Karpas-422 (cell line): ENCODE data around the gene ACR. TPM values are rescaled to one million over a fixed set of nuclear protein-coding genes. Genes with fewer than 3 reads are reported as not detected.
A peak's percentile ranks its signal among the peaks of the same experiment; 100 is the strongest.

Experiments used
- DNase-seq: peaks from one replicate; pipeline ENCODE4 v3.0.0-alpha.2; 2015
- H2AFZ ChIP-seq: fragments of 200-600 bp; sonication (generic); 2 replicates; pipeline ENCODE4 v1.6.1; 2014; ENCODE audit warnings: antibody characterized with exemption, low read length, mixed read lengths
- H3K27ac ChIP-seq: fragments of 200-600 bp; sonication (generic); 2 replicates; pipeline ENCODE4 v1.5.1; 2014; ENCODE audit warnings: mild to moderate bottlenecking, low read length, moderate library complexity
- H3K27me3 ChIP-seq: fragments of 200-600 bp; sonication (generic); 2 replicates; pipeline ENCODE4 v1.6.1; 2014; ENCODE audit warnings: low read length, mixed read lengths
- H3K36me3 ChIP-seq: fragments of 200-600 bp; sonication (generic); 2 replicates; pipeline ENCODE4 v1.6.1; 2014; ENCODE audit warnings: low read length, mixed read lengths; ENCODE audit not compliant: insufficient read depth
- H3K4me1 ChIP-seq: fragments of 200-600 bp; sonication (generic); 2 replicates; pipeline ENCODE4 v1.6.1; 2014; ENCODE audit warnings: mild to moderate bottlenecking, low read length, mixed read lengths
- H3K4me2 ChIP-seq: fragments of 200-600 bp; sonication (generic); 2 replicates; pipeline ENCODE4 v1.6.1; 2014; ENCODE audit warnings: low read length, low read depth, mild to moderate bottlenecking; ENCODE audit not compliant: poor library complexity, severe bottlenecking
- H3K4me3 ChIP-seq: fragments of 200-600 bp; sonication (generic); 2 replicates; pipeline ENCODE4 v1.5.1; 2014; ENCODE audit warnings: mild to moderate bottlenecking, antibody characterized with exemption, low read length, mixed read lengths
- H3K79me2 ChIP-seq: fragments of 200-600 bp; sonication (generic); 2 replicates; pipeline ENCODE4 v1.6.1; 2014; ENCODE audit warnings: mild to moderate bottlenecking, low read length, mixed read lengths
- H3K9ac ChIP-seq: fragments of 200-600 bp; sonication (generic); 2 replicates; pipeline ENCODE4 v1.6.0; 2014; ENCODE audit warnings: low read length
- H3K9me2 ChIP-seq: fragments of 200-600 bp; sonication (generic), shearing (Covaris generic); replicated peaks from 2 replicates; pipeline ENCODE4 v1.6.0; 2014; ENCODE audit warnings: mild to moderate bottlenecking, low read length, moderate library complexity; ENCODE audit not compliant: insufficient read depth
- H3K9me3 ChIP-seq: fragments of 300-700, 200-600 bp; sonication (generic); 2 replicates; pipeline ENCODE4 v1.6.1; 2014; ENCODE audit warnings: low read length, mixed read lengths
- H4K20me1 ChIP-seq: fragments of 200-600 bp; sonication (generic); 2 replicates; pipeline ENCODE4 v1.6.1; 2014; ENCODE audit warnings: mild to moderate bottlenecking, antibody characterized with exemption, low read length, low read depth; ENCODE audit not compliant: insufficient read depth
- total RNA-seq: library from RNA; depleted of rRNA; stranded (reverse); fragments of >200 nt; shearing (Covaris generic); gene quantifications from 2 replicates; pipeline ENCODE4 v1.2.3, GENCODE V29; 2014; ENCODE audit warnings: low replicate concordance

The ACR gene
- total RNA-seq, 1 experiment from 2014 or later = not detected

- H3K9me2 ChIP-seq = no peaks in the 10 kb centered on the region
- H3K4me2 ChIP-seq = no peak overlapping the region
- no peak overlapping the region for H2AFZ ChIP-seq
- no peaks in the 10 kb centered on the region for H3K4me1 ChIP-seq
- H3K27ac ChIP-seq = no peak overlapping the region
- no peaks in the 10 kb centered on the region for H3K79me2 ChIP-seq
- H3K36me3 ChIP-seq = no peaks in the 10 kb centered on the region
- H3K4me3 ChIP-seq = no peak overlapping the region
- no peaks in the 10 kb centered on the region for H3K27me3 ChIP-seq
- H4K20me1 ChIP-seq = no peaks in the 10 kb centered on the region
- no peaks in the 10 kb centered on the region for H3K9me3 ChIP-seq
- H3K9ac ChIP-seq = no peak overlapping the region
- DNase-seq = no peak
These were observed 41.7 kb upstream of the ACR start for GRCh38 chr22:50696251-50696798.

GRCh38 chr22:50696799-50697561 lies 41.0 kb upstream of the ACR start:
- H3K9me2 ChIP-seq = no peaks in the 10 kb centered on the region
- no peaks in the 10 kb centered on the region for H3K27me3 ChIP-seq
- no peak overlapping the region for H3K4me3 ChIP-seq
- H3K36me3 ChIP-seq = no peaks in the 10 kb centered on the region
- H3K9me3 ChIP-seq = no peaks in the 10 kb centered on the region
- no peak overlapping the region for H3K27ac ChIP-seq
- no peak overlapping the region for H3K4me2 ChIP-seq
- DNase-seq = no peak
- no peaks in the 10 kb centered on the region for H4K20me1 ChIP-seq
- H3K9ac ChIP-seq = no peak overlapping the region
- H3K79me2 ChIP-seq = no peaks in the 10 kb centered on the region
- no peak overlapping the region for H2AFZ ChIP-seq
- H3K4me1 ChIP-seq = no peaks in the 10 kb centered on the region

GRCh38 chr22:50697667-50698506 lies 40.1 kb upstream of the ACR start:
- H3K4me3 ChIP-seq = no peak overlapping the region
- no peaks in the 10 kb centered on the region for H4K20me1 ChIP-seq
- no peaks in the 10 kb centered on the region for H3K9me2 ChIP-seq
- DNase-seq = no peak
- H3K79me2 ChIP-seq = no peaks in the 10 kb centered on the region
- no peak overlapping the region for H3K4me2 ChIP-seq
- H3K4me1 ChIP-seq = no peaks in the 10 kb centered on the region
- H2AFZ ChIP-seq = no peak overlapping the region
- H3K27me3 ChIP-seq = no peaks in the 10 kb centered on the region
- no peak overlapping the region for H3K27ac ChIP-seq
- no peaks in the 10 kb centered on the region for H3K36me3 ChIP-seq
- no peaks in the 10 kb centered on the region for H3K9me3 ChIP-seq
- no peak overlapping the region for H3K9ac ChIP-seq

GRCh38 chr22:50698546-50698945 lies 39.5 kb upstream of the ACR start:
- Histone ChIP-seq H3K36me3 (no peaks in the 10 kb centered on the region), H3K27ac (no peak overlapping the region), H3K27me3 (no peaks in the 10 kb centered on the region), H4K20me1 (no peaks in the 10 kb centered on the region), H3K9me3 (no peaks in the 10 kb centered on the region), H3K9me2 (no peaks in the 10 kb centered on the region), H3K79me2 (no peaks in the 10 kb centered on the region), H3K4me1 (no peaks in the 10 kb centered on the region), H3K4me3 (no peak overlapping the region), H3K4me2 (no peak overlapping the region), H2AFZ (no peak overlapping the region), H3K9ac (no peak overlapping the region)
- DNase-seq = no peak

GRCh38 chr22:50699001-50699755 lies 38.8 kb upstream of the ACR start:
- H3K4me3 ChIP-seq = no peak overlapping the region
- DNase-seq = no peak
- no peak overlapping the region for H3K9ac ChIP-seq
- no peaks in the 10 kb centered on the region for H3K27me3 ChIP-seq
- no peaks in the 10 kb centered on the region for H3K9me3 ChIP-seq
- H2AFZ ChIP-seq = no peak overlapping the region
- H3K4me2 ChIP-seq = no peak overlapping the region
- H3K4me1 ChIP-seq = no peaks in the 10 kb centered on the region
- H4K20me1 ChIP-seq = no peaks in the 10 kb centered on the region
- no peaks in the 10 kb centered on the region for H3K79me2 ChIP-seq
- H3K36me3 ChIP-seq = no peaks in the 10 kb centered on the region
- H3K9me2 ChIP-seq = no peaks in the 10 kb centered on the region
- no peak overlapping the region for H3K27ac ChIP-seq

GRCh38 chr22:50699756-50700386 lies 38.1 kb upstream of the ACR start:
- Histone ChIP-seq H3K4me3 (no peak overlapping the region), H3K4me1 (no peaks in the 10 kb centered on the region), H3K27me3 (no peaks in the 10 kb centered on the region), H3K9me3 (no peaks in the 10 kb centered on the region), H3K9me2 (no peaks in the 10 kb centered on the region), H3K9ac (no peak overlapping the region), H3K4me2 (no peak overlapping the region), H3K27ac (no peak overlapping the region), H3K36me3 (no peaks in the 10 kb centered on the region), H4K20me1 (no peaks in the 10 kb centered on the region), H2AFZ (no peak overlapping the region), H3K79me2 (no peaks in the 10 kb centered on the region)
- peak; percentile 64 for DNase-seq

GRCh38 chr22:50700387-50701075 lies 37.5 kb upstream of the ACR start:
- H3K4me2 ChIP-seq = no peak overlapping the region

More at GRCh38 chr22:50700387-50701075, 37.5 kb upstream of the ACR start:
- no peaks in the 10 kb centered on the region for H3K9me3 ChIP-seq
- no peaks in the 10 kb centered on the region for H3K4me1 ChIP-seq
- H3K27ac ChIP-seq = no peak overlapping the region
- no peaks in the 10 kb centered on the region for H4K20me1 ChIP-seq
- no peaks in the 10 kb centered on the region for H3K27me3 ChIP-seq
- no peak for DNase-seq
- H2AFZ ChIP-seq = no peak overlapping the region
- no peaks in the 10 kb centered on the region for H3K36me3 ChIP-seq
- no peaks in the 10 kb centered on the region for H3K9me2 ChIP-seq
- no peak overlapping the region for H3K9ac ChIP-seq
- H3K79me2 ChIP-seq = no peaks in the 10 kb centered on the region
- H3K4me3 ChIP-seq = no peak overlapping the region
